H1 (cell line): ENCODE results near the gene SCO2. TPM values are rescaled to one million over a fixed set of nuclear protein-coding genes. Genes with fewer than 3 reads are reported as not detected.

Experiments
- CTCF ChIA-PET: fragments of 300-600 bp; sonication (Branson Sonifier 250); formaldehyde crosslinking; loops from one replicate; lab custom pipeline; 2021; ENCODE audit not compliant: partially characterized antibody; lab: Charles Lee
- POLR2A ChIA-PET: fragments of 300-600 bp; sonication (Branson Sonifier 250); formaldehyde crosslinking; loops from one replicate; lab custom pipeline; 2021; ENCODE audit warnings: inconsistent platforms; ENCODE audit not compliant: partially characterized antibody; lab: Charles Lee
- DNase-seq, 2 experiments: peaks; one replicate each; pipeline versions ENCODE4 v3.0.0 to v3.0.0-alpha.2; 2010 to 2022; ENCODE audit warnings: low spot score in 2 of 2, low read depth in 1 of 2, mixed read lengths in 1 of 2
- FAIRE-seq: peaks from 2 replicates; lab custom pipeline; 2011; peaks lifted over from hg19 to GRCh38; lab: Jason Lieb, UNC
- H2AFZ ChIP-seq: 2 replicates; pipeline ENCODE4 v1.8.1; 2012; ENCODE audit warnings: low read length, inconsistent platforms
- H2AK5ac ChIP-seq: 2 replicates; pipeline ENCODE4 v1.6.1; 2013; ENCODE audit warnings: low read depth, low read length
- H2BK120ac ChIP-seq: replicated peaks from 2 replicates; pipeline ENCODE3; 2013; ENCODE audit warnings: low read depth, low read length, inconsistent platforms
- H2BK12ac ChIP-seq: 2 replicates; pipeline ENCODE4 v1.6.1; 2013; ENCODE audit warnings: low read depth, low read length
- H2BK15ac ChIP-seq: 2 replicates; pipeline ENCODE4 v1.6.1; 2013; ENCODE audit warnings: low read length
- H2BK20ac ChIP-seq: 2 replicates; pipeline ENCODE4 v1.6.1; 2013; ENCODE audit warnings: low read length
- H2BK5ac ChIP-seq: 2 replicates; pipeline ENCODE4 v1.6.1; 2013; ENCODE audit warnings: low read depth, low read length
- H3K14ac ChIP-seq: 2 replicates; pipeline ENCODE4 v1.6.1; 2013; ENCODE audit warnings: inconsistent platforms; ENCODE audit not compliant: insufficient read length
- H3K18ac ChIP-seq: 2 replicates; pipeline ENCODE4 v1.6.1; 2013; ENCODE audit warnings: low read length; ENCODE audit errors: extremely low read depth
- H3K23ac ChIP-seq: 2 replicates; pipeline ENCODE4 v1.6.1; 2013; ENCODE audit warnings: inconsistent platforms; ENCODE audit not compliant: insufficient read length
- H3K23me2 ChIP-seq: 2 replicates; pipeline ENCODE4 v1.6.1; 2013; ENCODE audit warnings: low read depth, low read length
- H3K27ac ChIP-seq: 2 replicates; pipeline ENCODE4 v1.6.1; 2011; ENCODE audit warnings: low read depth, low read length, inconsistent platforms
- H3K27me3 ChIP-seq, 4 experiments: replicated peaks in 1 of 4; 1 replicate in 1 of 4; 2 replicates in 3 of 4; pipeline versions ENCODE4 v1.6.1 to v1.8.1; 2011 to 2013; ENCODE audit warnings: low read length in 3 of 4, mild to moderate bottlenecking in 3 of 4, inconsistent platforms in 2 of 4, mixed read lengths in 2 of 4, moderate library complexity in 1 of 4; ENCODE audit not compliant: control insufficient read depth in 3 of 4, insufficient read depth in 3 of 4; ENCODE audit errors: extremely low read depth in 1 of 4
- H3K36me3 ChIP-seq, 4 experiments: 2 replicates each; pipeline versions ENCODE4 v1.6.1 to v1.8.1; 2011 to 2013; ENCODE audit warnings: mild to moderate bottlenecking in 4 of 4, low read length in 3 of 4, moderate library complexity in 2 of 4, control low read depth in 1 of 4, inconsistent platforms in 1 of 4; ENCODE audit not compliant: insufficient read depth in 4 of 4, control insufficient read depth in 2 of 4
- H3K4ac ChIP-seq: replicated peaks from 2 replicates; pipeline ENCODE3; 2013; ENCODE audit warnings: low read length, low read depth, mixed read lengths, inconsistent platforms; ENCODE audit not compliant: insufficient read length
- H3K4me1 ChIP-seq, 4 experiments: replicated peaks in 1 of 4; 1 replicate in 1 of 4; 2 replicates in 3 of 4; pipeline versions ENCODE4 v1.6.1 to v1.8.1; 2011 to 2013; ENCODE audit warnings: low read length in 3 of 4, inconsistent platforms in 2 of 4, mixed read lengths in 1 of 4; ENCODE audit not compliant: insufficient read depth in 4 of 4, control insufficient read depth in 3 of 4
- H3K4me2 ChIP-seq, 2 experiments: 2 replicates each; pipeline versions ENCODE4 v1.6.1 to v1.8.1; 2011 to 2013; ENCODE audit warnings: low read depth in 2 of 2, low read length in 2 of 2, control low read depth in 1 of 2, inconsistent platforms in 1 of 2, mild to moderate bottlenecking in 1 of 2; ENCODE audit not compliant: insufficient read depth in 1 of 2
- H3K4me3 ChIP-seq, 4 experiments: fragments of 200-600, 300-600 bp in 1 of 4; sonication (generic), shearing (Covaris generic), sonication (Bioruptor Twin) in 1 of 4; 2 replicates each; pipeline versions ENCODE4 v1.5.1 to v1.8.1; 2011 to 2016; ENCODE audit warnings: low read length in 4 of 4, low read depth in 3 of 4, control low read depth in 2 of 4, inconsistent platforms in 2 of 4, mild to moderate bottlenecking in 2 of 4, mixed read lengths in 1 of 4, moderate library complexity in 1 of 4; ENCODE audit not compliant: insufficient read depth in 2 of 4; ENCODE audit errors: extremely low read depth in 1 of 4
- H3K56ac ChIP-seq: replicated peaks from 2 replicates; pipeline ENCODE3; 2013; ENCODE audit warnings: low read depth, mild to moderate bottlenecking, mixed read lengths, low read length, inconsistent platforms; ENCODE audit not compliant: insufficient read length
- H3K79me1 ChIP-seq: 2 replicates; pipeline ENCODE4 v1.6.1; 2013; ENCODE audit warnings: low read depth, low read length, control low read depth
- H3K79me2 ChIP-seq, 2 experiments: 2 replicates each; pipeline versions ENCODE4 v1.6.1 to v1.8.1; 2012 to 2013; ENCODE audit warnings: low read length in 2 of 2, mild to moderate bottlenecking in 2 of 2, inconsistent platforms in 1 of 2; ENCODE audit not compliant: insufficient read depth in 2 of 2, control insufficient read depth in 1 of 2
- H3K9ac ChIP-seq, 4 experiments: replicated peaks in 1 of 4; 1 replicate in 1 of 4; 2 replicates in 3 of 4; pipeline versions ENCODE4 v1.6.1 to v1.8.1; 2011 to 2013; ENCODE audit warnings: low read depth in 3 of 4, low read length in 3 of 4, control low read depth in 2 of 4, mild to moderate bottlenecking in 2 of 4, moderate library complexity in 2 of 4, inconsistent platforms in 1 of 4; ENCODE audit errors: extremely low read depth in 1 of 4
- H3K9me3 ChIP-seq, 2 experiments: 2 replicates each; pipeline versions ENCODE4 v1.6.1 to v1.8.1; 2012 to 2013; ENCODE audit warnings: mild to moderate bottlenecking in 2 of 2, moderate library complexity in 2 of 2, control low read depth in 1 of 2, inconsistent platforms in 1 of 2, low read depth in 1 of 2, low read length in 1 of 2, mixed read lengths in 1 of 2; ENCODE audit not compliant: insufficient read depth in 2 of 2
- H4K20me1 ChIP-seq, 2 experiments: replicated peaks in 1 of 2; 2 replicates each; pipeline versions ENCODE3 to v1.8.1; 2011 to 2013; ENCODE audit warnings: inconsistent platforms in 2 of 2, low read length in 2 of 2, mild to moderate bottlenecking in 1 of 2; ENCODE audit not compliant: insufficient read depth in 2 of 2, control insufficient read depth in 1 of 2
- H4K5ac ChIP-seq: 2 replicates; pipeline ENCODE4 v1.6.1; 2013; ENCODE audit warnings: low read length, low read depth, mixed read lengths, inconsistent platforms; ENCODE audit not compliant: insufficient read length
- H4K8ac ChIP-seq: 2 replicates; pipeline ENCODE4 v1.8.0; 2013; ENCODE audit warnings: mild to moderate bottlenecking, moderate library complexity, low read length, inconsistent platforms; ENCODE audit not compliant: insufficient read depth; ENCODE audit errors: extremely low read depth
- H4K91ac ChIP-seq: replicated peaks from 2 replicates; pipeline ENCODE3; 2013; ENCODE audit warnings: low read length, mixed read lengths, inconsistent platforms; ENCODE audit not compliant: insufficient read length
- ATF3 ChIP-seq: IDR thresholded peaks from 2 replicates; pipeline ENCODE4 v1.6.1; 2011; ENCODE audit warnings: low read depth, mild to moderate bottlenecking, low read length; ENCODE audit not compliant: insufficient read depth
- BRCA1 ChIP-seq: IDR thresholded peaks from 2 replicates; pipeline ENCODE4 v1.6.1; 2012; ENCODE audit warnings: low read depth, low read length, improper control_type of control experiment
- CREB1 ChIP-seq: IDR thresholded peaks from 2 replicates; pipeline ENCODE4 v1.6.1; 2012; ENCODE audit warnings: inconsistent platforms
- GABPA ChIP-seq: IDR thresholded peaks from 2 replicates; pipeline ENCODE4 v1.6.1; 2011; ENCODE audit warnings: mild to moderate bottlenecking, low read length, moderate library complexity, borderline replicate concordance; ENCODE audit not compliant: insufficient read depth
- PHF8 ChIP-seq: fragments of 200-600 bp; sonication (generic); conservative IDR thresholded peaks from 2 replicates; pipeline ENCODE4 v1.7.1; 2012; ENCODE audit warnings: low read depth, mild to moderate bottlenecking, inconsistent platforms, low read length, moderate library complexity
- RFX5 ChIP-seq: IDR thresholded peaks from 2 replicates; pipeline ENCODE4 v1.6.1; 2011; ENCODE audit warnings: low read depth, low read length, improper control_type of control experiment, borderline replicate concordance
- RNF2 ChIP-seq: fragments of 200-900, 300-1000 bp; sonication (generic); IDR thresholded peaks from 2 replicates; pipeline ENCODE4 v1.7.1; 2016; ENCODE audit warnings: borderline replicate concordance, low read depth, mild to moderate bottlenecking, antibody characterized with exemption, low read length; ENCODE audit not compliant: poor library complexity, severe bottlenecking; ENCODE audit errors: missing control alignments
- SAP30 ChIP-seq: fragments of 300-600 bp; sonication (generic); IDR thresholded peaks from 2 replicates; pipeline ENCODE4 v1.7.1; 2012; ENCODE audit warnings: low read length, moderate library complexity, mild to moderate bottlenecking, inconsistent platforms; ENCODE audit not compliant: insufficient read depth, insufficient replicate concordance
- SIX5 ChIP-seq: IDR thresholded peaks from 2 replicates; pipeline ENCODE4 v1.6.1; 2011; ENCODE audit warnings: mild to moderate bottlenecking, low read depth, low read length
- YY1 ChIP-seq: IDR thresholded peaks from 2 replicates; pipeline ENCODE4 v1.6.1; 2011; ENCODE audit warnings: low read depth, mild to moderate bottlenecking, low read length
- WGBS, 2 experiments: shearing (Covaris generic) in 1 of 2; methylation state at CpG; one replicate each; pipeline versions ENCODE4 v1.1.6 to v1.1.7; 2013 to 2015; ENCODE audit warnings: low lambda C conversion rate in 2 of 2, mixed read lengths in 2 of 2, inconsistent platforms in 1 of 2, low coverage in 1 of 2, missing lambda C conversion rate in 1 of 2; ENCODE audit not compliant: insufficient replicate concordance in 2 of 2, insufficient coverage in 1 of 2, insufficient read length in 1 of 2; ENCODE audit errors: extremely low coverage in 1 of 2, missing lambda C conversion rate in 1 of 2; 5-methylcytosine and 5-hydroxymethylcytosine counted together
- polyA plus RNA-seq, 7 experiments: library from polyadenylated mRNA; depleted of rRNA in 3 of 7; stranded (reverse) in 5 of 7; unstranded in 2 of 7; fragments of >200 nt in 5 of 7; fragments of 200-250 nt in 2 of 7; gene quantifications; 1 replicate in 5 of 7; 2 replicates in 1 of 7; 4 replicates in 1 of 7; pipeline versions ENCODE4 v1.2.1 to v1.2.3, GENCODE V29; 2011 to 2013; ENCODE audit warnings: missing spikeins in 2 of 7, mixed read lengths in 2 of 7
- total RNA-seq: library from RNA; stranded (reverse); fragmentation: NEBNext Ultra II Directional; extraction: Animal tissue kit (Norgen Biotek cat#: 25700); gene quantifications from 2 replicates; pipeline ENCODE4 v1.2.1, GENCODE V29; 2021

The SCO2 gene
- total and polyA plus RNA-seq, 2 of the 8 experiments (the other 6 are each of a cell fraction or from before 2014, with no cell fraction given), result 2.0 TPM; not detected in 1

- ChIA-PET CTCF (interaction anchor here (0.9 to 9.1 kb wide), 12 partner anchors 9 to 153 kb away, joined by 3 to 60 read pairs (median 5); partner anchors contain the start of gene SCO2), POLR2A (interaction anchor here (0.6 to 2.0 kb wide), 7 partner anchors 7 to 146 kb away, joined by 3 to 20 read pairs (median 3); partner anchors contain the start of gene ADM2)
- TF ChIP-seq YY1, result no peak
- no peak for TF ChIP-seq SIX5
- no peak for TF ChIP-seq BRCA1
- no peak for TF ChIP-seq ATF3
- no peak for TF ChIP-seq CREB1
- no peak for TF ChIP-seq SAP30
- TF ChIP-seq RFX5, result no peak
- no peak for TF ChIP-seq RNF2
- no peak for TF ChIP-seq PHF8
- no peak for TF ChIP-seq GABPA
These were observed 51.3 kb downstream of the SCO2 start for GRCh38 chr22:50473855-50474671.

More at GRCh38 chr22:50473855-50474671, 51.3 kb downstream of the SCO2 start:
- peak overlapping the region in 3 of 4 experiments; percentile 35 to 58 (median 57); a peak in 4 of 7 replicates for H3K9ac ChIP-seq
- H3K14ac ChIP-seq, result no peak overlapping the region
- no peak overlapping the region for H2BK5ac ChIP-seq
- peaks cover 38 to 46% of the 10 kb centered on the region in 2 experiments for H4K20me1 ChIP-seq
- H3K23ac ChIP-seq, result no peak overlapping the region
- FAIRE-seq (no peak), DNase-seq (no peak)
- H3K18ac ChIP-seq, result no peak overlapping the region
- H2BK12ac ChIP-seq, result no peak overlapping the region
- peaks cover 0 to 29% (median 18%) of the 10 kb centered on the region in 4 experiments; a peak in 6 of 7 replicates for H3K4me1 ChIP-seq
- H4K5ac ChIP-seq, result no peak overlapping the region
- H3K4ac ChIP-seq, result no peak overlapping the region
- no peaks in the 10 kb centered on the region for H3K36me3 ChIP-seq
- peak overlapping the region; percentile 82 for H3K56ac ChIP-seq
- peaks cover 0 to 4% (median 0%) of the 10 kb centered on the region in 4 experiments; a peak in 1 of 7 replicates for H3K27me3 ChIP-seq
- no peak overlapping the region for H3K27ac ChIP-seq
- no peak overlapping the region for H4K8ac ChIP-seq
- WGBS, 2 experiments, result 41% methylated on average over 23 of the region's 62 CpGs; no CpG with 5 or more reads in 1 of the 2 experiments
- H3K4me2 ChIP-seq, result peak overlapping the region; percentile 67 to 81
- H3K23me2 ChIP-seq, result peaks cover 8% of the 10 kb centered on the region; the same call in 1 of the 2 replicates
- H3K4me3 ChIP-seq, result peak overlapping the region; percentile 53 to 84 (median 60)
- no peak overlapping the region for H2BK20ac ChIP-seq
- H3K9me3 ChIP-seq, result no peaks in the 10 kb centered on the region
- H3K79me2 ChIP-seq, result peaks cover 0 to 48% of the 10 kb centered on the region in 2 experiments; a peak in 3 of 4 replicates
- no peak overlapping the region for H2AFZ ChIP-seq
- H4K91ac ChIP-seq, result no peak overlapping the region
- H2BK15ac ChIP-seq, result no peak overlapping the region
- no peak overlapping the region for H2BK120ac ChIP-seq
- peaks cover 29% of the 10 kb centered on the region for H3K79me1 ChIP-seq
- H2AK5ac ChIP-seq, result 0 out of 2 replicates have a peak overlapping the region, but pooled peaks have one; percentile 3
